ENCODE results near the gene FAM204A. TPM values are rescaled to one million over a fixed set of nuclear protein-coding genes. Genes with fewer than 3 reads are reported as not detected.

FAM204A gene
- total and polyA plus RNA-seq, 10 of the 15 experiments (the other 5 are each of a cell fraction or from before 2014, with no cell fraction given): 24.5 to 96.0 (median 67.6) TPM

DNA sequence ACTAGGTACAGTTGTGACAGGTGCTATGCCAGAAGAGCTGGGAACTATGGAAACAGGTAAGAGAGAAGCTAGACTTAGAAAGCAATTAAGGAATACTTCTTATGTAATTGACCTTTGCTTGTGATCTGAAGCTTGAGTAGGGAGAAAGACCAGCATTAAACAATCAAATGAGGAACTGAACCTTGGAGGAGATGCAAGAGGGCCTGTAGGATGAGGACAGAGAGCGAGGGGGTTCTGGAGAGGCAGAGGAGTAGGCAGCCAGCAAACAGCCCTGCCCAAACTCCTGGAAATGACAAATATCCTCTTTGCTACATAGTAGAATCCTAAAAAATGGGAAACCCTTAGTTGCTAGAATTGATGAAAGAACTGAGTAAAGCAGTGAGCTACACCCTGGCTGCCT is 41.6 kb upstream of the FAM204A start:
- 0% methylated on average over 1 of the region's 1 CpG for WGBS (ENCODE audit: insufficient coverage, insufficient replicate concordance, low lambda C conversion rate, missing lambda C conversion rate)
- ATAC-seq (no peak), DNase-seq (ENCODE audit: low read depth, low spot score) (no peak), FAIRE-seq (no peak)
- no TSS peak for BruUV-seq (replicated peaks)
- H3K36me3 ChIP-seq (ENCODE audit: control insufficient read depth in 2 of 2, insufficient read depth in 2 of 2, low read length in 1 of 2): no peaks in the 10 kb centered on the region
- H2AFZ ChIP-seq (ENCODE audit: control insufficient read depth, low read depth, low read length): no peak overlapping the region
- H3K4me3 ChIP-seq: no peak overlapping the region
- intact Hi-C loops (cut with micrococcal nuclease; ENCODE audit: unreplicated experiment) (no loop called here), in situ Hi-C loops (cut with MboI) (no loop called here)
- H3K4me1 ChIP-seq (ENCODE audit: control insufficient read depth, insufficient read depth, low read length): no peaks in the 10 kb centered on the region
- TF ChIP-seq RFX5 (IDR thresholded peaks at IDR 0.05; ENCODE audit: low read depth, low read length) (no peak), SPI1 (IDR thresholded peaks at IDR 0.05; ENCODE audit: borderline replicate concordance, insufficient read depth, low read depth, low read length) (peak; percentile 26; the same call in 1 of the 2 replicates)
- H3K9ac ChIP-seq (ENCODE audit: control insufficient read depth, insufficient read depth, low read length): no peak overlapping the region
- POLR2A ChIA-PET: no interaction called here
- RAD21 ChIA-PET (ENCODE audit: unreplicated experiment): interaction anchor here (1.1 kb wide), 1 partner anchor 38 kb away, joined by 3 read pairs; no protein-coding TSS in a partner anchor
- H3K27me3 ChIP-seq (replicated peaks in 1 of 2; ENCODE audit: control insufficient read depth in 2 of 2, insufficient read depth in 2 of 2, low read length in 1 of 2): no peaks in the 10 kb centered on the region
- no peaks in the 10 kb centered on the region for H4K20me1 ChIP-seq (ENCODE audit: control insufficient read depth, insufficient read depth)
- CTCF ChIA-PET: interaction anchor here (1.2 kb wide), 1 partner anchor 75 kb away, joined by 3 read pairs; no protein-coding TSS in a partner anchor
- no peaks in the 10 kb centered on the region for H3K9me3 ChIP-seq (replicated peaks; ENCODE audit: control insufficient read depth, insufficient read depth, low read length)
- no peaks in the 10 kb centered on the region for H3K79me2 ChIP-seq (ENCODE audit: control insufficient read depth, insufficient read depth, low read length)
- no peak overlapping the region for H3K27ac ChIP-seq (ENCODE audit: control insufficient read depth, insufficient read depth)
- no peak overlapping the region for H3K4me2 ChIP-seq (ENCODE audit: control insufficient read depth, insufficient read depth)
- SMC1A ChIA-PET (ENCODE audit: uncharacterized antibody, unreplicated experiment): interaction anchor here (1.0 kb wide), 1 partner anchor 66 kb away, joined by 3 read pairs; no protein-coding TSS in a partner anchor

DNA sequence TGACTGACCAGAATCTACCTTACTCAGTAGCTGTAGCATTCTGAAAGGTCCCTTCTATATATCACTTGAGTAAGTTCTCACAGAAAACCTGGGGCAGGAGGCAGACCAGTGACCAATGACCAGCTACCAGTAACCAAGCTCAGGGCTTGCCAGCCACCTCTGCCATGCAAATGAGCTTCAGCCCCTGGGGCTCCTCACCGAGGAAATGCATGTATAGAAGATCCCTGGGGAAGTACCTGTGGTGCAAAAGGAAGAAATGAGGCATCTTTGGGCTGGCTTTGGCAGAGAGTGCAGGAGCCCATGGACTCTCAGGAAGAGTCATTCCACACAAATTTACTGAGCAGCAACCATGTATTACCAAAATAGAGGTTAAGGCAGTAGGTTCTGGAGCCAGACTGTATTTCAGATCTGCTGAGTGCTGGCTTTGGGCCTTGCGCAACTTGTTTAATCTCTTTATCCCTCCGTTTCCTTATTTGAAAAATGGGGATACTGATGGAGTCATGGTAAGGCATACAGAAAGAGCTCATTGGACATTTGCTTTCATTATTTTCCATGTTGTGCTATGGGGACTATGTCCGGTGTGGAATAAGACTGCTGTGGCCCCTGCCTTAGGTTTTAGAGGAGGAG is 41.1 kb upstream of the FAM204A start:
- FAIRE-seq: no peak
- RAD21 ChIA-PET (ENCODE audit: unreplicated experiment): no interaction called here
- no peak for ATAC-seq
- Histone ChIP-seq H3K79me2 (ENCODE audit: control insufficient read depth, insufficient read depth, low read length) (no peaks in the 10 kb centered on the region), H2AFZ (ENCODE audit: control insufficient read depth, low read depth, low read length) (no peak overlapping the region), H3K27ac (ENCODE audit: control insufficient read depth, insufficient read depth) (no peak overlapping the region), H3K36me3 (ENCODE audit: control insufficient read depth in 2 of 2, insufficient read depth in 2 of 2, low read length in 1 of 2) (no peaks in the 10 kb centered on the region), H3K4me1 (ENCODE audit: control insufficient read depth, insufficient read depth, low read length) (no peaks in the 10 kb centered on the region), H4K20me1 (ENCODE audit: control insufficient read depth, insufficient read depth) (no peaks in the 10 kb centered on the region), H3K9ac (ENCODE audit: control insufficient read depth, insufficient read depth, low read length) (no peak overlapping the region), H3K4me2 (ENCODE audit: control insufficient read depth, insufficient read depth) (no peak overlapping the region), H3K27me3 (replicated peaks in 1 of 2; ENCODE audit: control insufficient read depth in 2 of 2, insufficient read depth in 2 of 2, low read length in 1 of 2) (no peaks in the 10 kb centered on the region), H3K9me3 (replicated peaks; ENCODE audit: control insufficient read depth, insufficient read depth, low read length) (no peaks in the 10 kb centered on the region), H3K4me3 (no peak overlapping the region)
- no TSS peak for BruUV-seq (replicated peaks)
- POLR2A ChIA-PET: no interaction called here
- DNase-seq (ENCODE audit: low read depth, low spot score): no peak
- 34% methylated on average over 4 of the region's 4 CpGs for WGBS (ENCODE audit: insufficient coverage, insufficient replicate concordance, low lambda C conversion rate, missing lambda C conversion rate)
- CTCF ChIA-PET: interaction anchor here (1.2 kb wide), 1 partner anchor 76 kb away, joined by 3 read pairs; no protein-coding TSS in a partner anchor
- in situ Hi-C loops (cut with MboI): no loop called here
- intact Hi-C loops (cut with micrococcal nuclease; ENCODE audit: unreplicated experiment): no loop called here
- SMC1A ChIA-PET (ENCODE audit: uncharacterized antibody, unreplicated experiment): interaction anchor here (1.0 kb wide), 1 partner anchor 65 kb away, joined by 3 read pairs; no protein-coding TSS in a partner anchor
- TF ChIP-seq CBX5 (IDR thresholded peaks at IDR 0.05; ENCODE audit: low read depth): no peak
